HL-60 (cell line): ENCODE data around the gene GNG3.

Experiments used
- DNase-seq, 2 experiments: peaks; one replicate each; pipeline ENCODE4 v3.0.0-alpha.2; 2010 to 2020; ENCODE audit warnings: low read depth in 1 of 2, low spot score in 1 of 2
- H3K27ac ChIP-seq: fragments of 250-450 bp; sonication (Bioruptor Pico); replicated peaks from 2 replicates; pipeline ENCODE4 v1.5.1; 2020; ENCODE audit warnings: mild to moderate bottlenecking, moderate library complexity
- H3K27me3 ChIP-seq: fragments of 250-450 bp; sonication (Bioruptor Pico); 2 replicates; pipeline ENCODE4 v1.5.1; 2021; ENCODE audit warnings: mild to moderate bottlenecking, moderate library complexity; ENCODE audit not compliant: insufficient read depth, poor library complexity, severe bottlenecking
- H3K4me3 ChIP-seq: replicated peaks from 2 replicates; pipeline ENCODE4 v1.5.1; 2011; ENCODE audit warnings: mild to moderate bottlenecking, control low read depth, low read length; ENCODE audit not compliant: insufficient read depth
- CTCF ChIP-seq: IDR thresholded peaks from one replicate; pipeline ENCODE4 v1.5.1; 2011; ENCODE audit warnings: low read length, control low read depth, inconsistent platforms; ENCODE audit not compliant: insufficient read depth
- GABPA ChIP-seq: IDR thresholded peaks from 2 replicates; pipeline ENCODE4 v1.6.1; 2012; ENCODE audit warnings: low read depth
- POLR2AphosphoS5 ChIP-seq: IDR thresholded peaks from 2 replicates; pipeline ENCODE4 v1.6.1; 2012; ENCODE audit warnings: low read depth
- REST ChIP-seq: IDR thresholded peaks from 2 replicates; pipeline ENCODE4 v1.6.1; 2012; ENCODE audit warnings: low read depth; ENCODE audit not compliant: insufficient replicate concordance
- SPI1 ChIP-seq: IDR thresholded peaks from 2 replicates; pipeline ENCODE4 v1.6.1; 2012; ENCODE audit warnings: low read depth, mild to moderate bottlenecking, borderline replicate concordance

GNG3 gene

GRCh38 chr11:62678770-62679696 is 28.4 kb upstream of the GNG3 start, which contains the start of gene UBXN1:
Gene UBXN1 (minus strand): TSS chr11:62679073. CDS start chr11:62678923, 150 bp downstream.
- H3K27ac ChIP-seq, result peak within 1 kb of the TSS; percentile 89
- H3K4me3 ChIP-seq, result peak within 1 kb of the TSS; percentile 100
- TF ChIP-seq POLR2AphosphoS5 (peak; percentile 74; the same call in 1 of the 2 replicates), GABPA (peak; percentile 84), CTCF (no peak), SPI1 (peak; percentile 94), REST (peak; percentile 36)
- no peaks in the 10 kb centered on the region for H3K27me3 ChIP-seq
- peak; percentile 92 for DNase-seq

GRCh38 chr11:62680825-62681240 is 26.6 kb upstream of the GNG3 start:
- TF ChIP-seq GABPA (no peak), CTCF (peak; percentile 78), SPI1 (no peak)
- no peaks in the 10 kb centered on the region for H3K27me3 ChIP-seq
- H3K27ac ChIP-seq, result peak overlapping the region; percentile 31
- peak in 1 of 2 experiments; percentile 83 for DNase-seq
- H3K4me3 ChIP-seq, result no peak overlapping the region

- Histone ChIP-seq H3K27ac (no peak overlapping the region), H3K27me3 (no peaks in the 10 kb centered on the region), H3K4me3 (no peak overlapping the region)
- no peak for DNase-seq
- TF ChIP-seq POLR2AphosphoS5, result no peak
- TF ChIP-seq CTCF, result no peak
- no peak for TF ChIP-seq REST
These were observed 25.0 kb upstream of the GNG3 start for GRCh38 chr11:62682518-62682917.
